SIG-M5 treated with dmso at 0.1 percent for 504 hours (cell line): ENCODE results near the gene FASTKD2.

Source experiments
- DNase-seq: peaks from one replicate; lab custom pipeline; 2025; ENCODE audit not compliant: unreplicated experiment; lab: John Stamatoyannopoulos, UW

FASTKD2 gene

GRCh38 chr2:206765242-206766056, at the start of gene FASTKD2, which contains the start of gene MDH1B:
FASTKD2 (plus strand) TSS chr2:206765606; CDS start chr2:206766694, 1,088 bp downstream.
MDH1B (minus strand) TSS chr2:206765328; CDS start chr2:206765271, 57 bp downstream.
- peak; percentile 90 for DNase-seq

DNA sequence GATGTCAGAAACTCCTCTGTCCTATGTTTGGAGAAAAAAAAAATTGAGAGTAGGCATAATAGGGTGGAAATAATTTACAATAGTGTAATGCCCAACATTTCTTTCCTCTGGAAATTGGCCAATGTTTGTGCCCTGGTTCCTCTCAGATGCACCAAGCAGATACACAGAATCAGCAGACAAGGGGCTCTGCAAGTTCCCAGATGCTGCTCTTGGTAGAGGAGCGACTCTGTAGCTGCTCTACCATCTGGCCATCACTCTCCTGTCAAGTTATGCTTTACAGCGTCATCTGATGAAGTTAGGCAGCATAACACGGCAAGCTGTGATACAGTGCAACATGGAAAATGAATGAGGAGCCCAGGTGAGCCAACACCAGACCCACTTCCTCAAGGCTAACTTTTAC, 48.8 kb upstream of the FASTKD2 start:
- no peak for DNase-seq

DNA sequence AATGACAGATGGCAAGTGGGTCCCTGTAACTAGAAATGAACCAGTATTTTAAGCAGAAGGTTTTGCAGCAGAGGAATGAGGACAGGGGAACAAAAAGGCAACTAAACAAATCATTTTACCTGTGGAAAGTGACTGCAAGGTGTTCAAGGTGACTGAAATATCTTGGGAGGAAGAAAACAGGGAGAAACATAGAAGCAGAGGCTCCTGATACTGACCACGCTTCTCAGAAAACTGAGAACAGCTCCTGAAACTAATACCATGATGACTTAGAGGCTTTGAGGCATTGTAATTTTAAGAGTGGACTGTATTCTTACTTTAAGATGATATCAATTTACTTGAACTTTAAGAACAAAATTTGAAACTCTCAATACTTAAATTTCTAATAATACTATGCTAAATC, 47.1 kb upstream of the FASTKD2 start, which contains the start of gene DYTN:
Gene DYTN (minus strand): TSS at position 101 of the 400 bp plus-strand sequence. CDS start 117 bp downstream, outside the sequence.
- DNase-seq: no peak

DNA sequence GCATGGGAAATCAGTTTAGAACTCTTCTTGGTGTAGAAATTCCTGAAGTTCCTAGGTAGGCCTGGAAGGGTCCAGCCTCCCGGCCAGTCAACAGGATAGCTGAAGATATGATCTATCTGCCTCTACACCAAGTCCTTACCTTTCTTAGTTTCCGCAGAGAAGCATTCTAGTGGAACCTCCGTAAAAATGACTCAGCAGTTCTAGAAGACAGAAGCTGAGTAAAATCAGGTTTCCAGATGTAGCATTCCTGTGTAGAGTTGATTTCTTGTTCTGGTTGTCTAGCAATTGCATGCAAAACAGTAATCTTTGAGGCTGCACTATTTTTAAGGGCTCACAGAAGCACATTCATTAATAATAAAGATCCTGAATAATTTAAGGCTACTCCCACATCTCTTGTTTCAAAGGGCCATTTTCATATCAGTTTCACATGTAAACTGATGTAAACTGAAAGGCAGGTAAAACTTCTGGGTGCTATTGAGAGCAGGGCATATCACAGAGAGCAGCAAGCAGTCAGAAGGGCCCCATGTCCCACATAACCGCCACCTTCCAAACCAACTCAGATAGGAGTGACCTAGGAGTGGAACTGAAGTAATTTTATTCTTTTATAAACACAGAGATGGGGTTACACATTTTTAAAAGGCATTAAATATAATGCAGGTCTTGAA, 44.0 kb upstream of the FASTKD2 start:
- no peak for DNase-seq

GRCh38 chr2:206723288-206723687, 42.1 kb upstream of the FASTKD2 start:
- no peak for DNase-seq

DNA sequence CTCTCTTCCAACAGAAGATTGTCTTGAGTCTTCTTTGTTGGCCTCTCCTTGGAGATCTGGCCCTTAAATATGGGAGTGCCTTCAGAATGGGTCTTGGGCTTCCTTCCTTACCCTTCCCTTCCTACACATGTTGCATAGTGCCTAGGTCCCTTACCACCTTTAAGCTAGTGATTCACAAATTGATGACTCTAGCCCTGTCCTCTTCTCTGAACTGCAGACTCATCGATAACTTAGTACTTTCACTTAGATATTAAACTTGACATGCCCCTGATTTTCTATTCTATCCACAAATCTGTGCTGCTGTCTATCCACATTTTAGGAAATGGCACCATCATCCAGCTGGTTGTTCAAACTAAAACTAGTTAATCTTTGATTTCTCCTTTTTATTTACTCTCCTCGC, 38.1 kb upstream of the FASTKD2 start:
- no peak for DNase-seq

- DNase-seq: peak; percentile 3
These were observed 36.9 kb upstream of the FASTKD2 start for GRCh38 chr2:206728277-206729199.

- no peak for DNase-seq
These were observed 32.1 kb upstream of the FASTKD2 start for GRCh38 chr2:206733341-206733740.

- DNase-seq: no peak
These were observed 28.5 kb upstream of the FASTKD2 start for GRCh38 chr2:206736935-206737334.

DNA sequence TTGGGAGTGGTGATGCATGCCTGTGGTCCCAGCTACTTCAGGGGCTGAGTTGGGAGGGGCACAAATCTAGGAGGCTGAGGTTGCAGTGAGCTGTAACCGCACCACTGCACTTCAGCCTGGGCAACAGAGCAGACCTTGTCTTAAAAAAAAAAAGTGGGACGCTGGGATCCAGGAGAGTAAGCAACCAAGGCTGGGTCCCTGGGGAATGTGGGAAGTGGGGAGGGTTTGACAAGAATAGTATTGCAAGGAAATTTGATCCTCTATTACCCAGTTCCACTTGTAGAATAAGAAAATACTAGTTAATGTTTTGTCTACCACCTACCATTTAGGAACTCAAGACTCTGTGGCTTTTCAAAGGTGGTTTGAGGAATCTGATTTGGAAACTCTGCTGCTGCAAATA, 26.1 kb upstream of the FASTKD2 start:
- DNase-seq: no peak

DNA sequence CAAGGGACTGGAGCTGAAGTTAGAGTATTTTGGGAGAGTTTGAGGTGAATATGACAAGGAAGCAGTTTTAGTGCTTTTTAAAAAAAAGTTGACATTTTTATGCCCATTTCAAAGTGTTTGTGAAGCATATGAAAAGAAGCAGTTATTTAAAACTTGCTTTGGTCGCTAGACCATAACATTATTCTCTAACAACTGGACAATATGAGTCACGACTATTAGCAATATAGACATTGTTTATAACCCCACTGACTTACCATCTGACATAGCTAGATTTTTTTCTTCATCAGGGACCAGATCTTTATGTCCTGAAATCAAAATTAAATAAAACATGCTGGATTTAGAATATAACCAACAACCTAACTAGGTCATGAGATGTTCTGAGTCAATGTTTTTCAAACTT, 24.6 kb upstream of the FASTKD2 start:
- DNase-seq: no peak

DNA sequence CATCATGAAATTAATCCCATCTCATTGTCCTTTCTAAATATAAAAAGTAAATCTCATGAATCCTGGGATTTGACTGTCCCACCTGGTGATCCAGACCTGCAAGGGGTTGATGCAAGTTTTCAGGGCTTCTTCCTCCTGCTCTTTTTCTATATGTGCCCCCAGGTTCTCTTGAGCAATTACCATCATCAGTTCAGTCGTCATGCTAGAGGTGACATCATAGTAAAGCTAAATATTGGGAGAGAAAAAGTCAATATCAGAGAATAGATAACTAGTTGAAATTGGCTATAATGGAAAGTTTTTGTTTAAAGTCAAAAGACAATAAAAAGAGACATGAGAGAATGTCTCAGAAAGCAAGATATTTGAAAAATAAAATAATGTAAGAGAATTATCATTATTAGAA, 8.6 kb upstream of the FASTKD2 start:
- DNase-seq: no peak

DNA sequence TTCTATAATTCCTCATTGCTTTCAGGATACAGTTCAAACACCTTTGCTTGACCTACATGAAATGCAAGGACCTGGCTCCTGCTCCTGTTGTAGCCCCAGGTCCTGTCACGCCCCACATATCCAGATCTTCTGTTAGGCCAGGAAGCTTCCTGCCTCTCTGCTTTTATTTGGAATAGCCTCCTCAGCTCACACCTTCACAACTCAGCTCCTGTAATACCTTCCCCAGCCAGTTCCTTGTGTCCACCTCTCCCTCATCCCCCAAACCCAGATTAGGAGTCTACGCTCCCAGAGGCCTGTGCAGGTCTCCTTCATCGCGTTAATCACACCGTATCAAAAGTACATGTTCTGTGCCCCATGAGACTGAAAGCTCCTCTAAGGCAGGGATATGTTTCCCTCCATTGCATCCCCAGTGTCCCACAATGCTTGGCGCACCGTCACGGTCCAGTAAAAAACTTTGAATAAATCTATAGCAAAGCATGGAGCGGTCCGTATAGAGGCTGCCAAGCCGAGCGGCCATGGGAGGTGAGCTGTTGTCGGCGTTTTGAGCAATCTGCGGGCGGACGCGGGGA, 649 bp upstream of the FASTKD2 start:
- peak; percentile 56 for DNase-seq

GRCh38 chr2:206766057-206766930, 888 bp downstream of the FASTKD2 start:
- no peak for DNase-seq

DNA sequence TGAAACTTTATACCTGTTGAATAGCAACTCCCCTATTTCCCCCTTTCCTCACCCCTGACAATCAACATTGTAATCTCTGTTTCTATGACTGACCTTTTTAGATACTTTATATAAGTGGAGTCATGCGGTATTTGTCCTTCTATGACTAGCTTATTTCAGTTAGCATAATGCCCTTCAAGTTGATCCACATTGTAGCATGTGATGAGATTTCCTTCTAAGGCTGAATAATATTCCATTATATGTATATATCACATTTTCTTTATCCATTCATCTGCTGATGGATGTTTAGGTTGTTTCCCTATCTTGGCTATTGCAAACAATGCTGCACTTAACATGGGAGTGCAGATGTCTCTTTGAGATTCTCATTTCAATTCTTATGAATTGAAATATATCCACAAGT, 9.5 kb downstream of the FASTKD2 start:
- no peak for DNase-seq

- no peak for DNase-seq
These were observed 11.0 kb downstream of the FASTKD2 start for GRCh38 chr2:206776432-206776831.

DNA sequence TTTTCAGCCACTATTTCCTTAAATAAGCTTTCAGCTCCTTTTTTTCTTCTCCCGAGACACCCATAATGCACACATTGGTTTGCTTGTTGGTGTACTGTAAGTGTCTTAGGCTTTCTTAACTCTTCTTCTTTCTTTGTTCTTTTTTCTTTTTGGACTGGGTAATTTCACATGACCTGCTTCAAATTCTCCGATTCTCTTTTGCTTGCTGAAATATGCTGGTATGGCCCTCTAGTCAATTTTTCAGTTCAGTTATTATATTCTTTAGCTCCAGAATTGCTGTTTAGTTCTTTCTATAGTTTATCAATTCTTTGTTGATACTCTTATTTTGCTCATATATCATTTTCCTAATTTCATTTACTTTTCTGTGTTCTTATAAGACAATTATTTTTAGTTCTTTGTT, 15.3 kb downstream of the FASTKD2 start:
- no peak for DNase-seq

- DNase-seq: peak; percentile 33
These were observed 18.3 kb downstream of the FASTKD2 start for GRCh38 chr2:206783718-206784117.

DNA sequence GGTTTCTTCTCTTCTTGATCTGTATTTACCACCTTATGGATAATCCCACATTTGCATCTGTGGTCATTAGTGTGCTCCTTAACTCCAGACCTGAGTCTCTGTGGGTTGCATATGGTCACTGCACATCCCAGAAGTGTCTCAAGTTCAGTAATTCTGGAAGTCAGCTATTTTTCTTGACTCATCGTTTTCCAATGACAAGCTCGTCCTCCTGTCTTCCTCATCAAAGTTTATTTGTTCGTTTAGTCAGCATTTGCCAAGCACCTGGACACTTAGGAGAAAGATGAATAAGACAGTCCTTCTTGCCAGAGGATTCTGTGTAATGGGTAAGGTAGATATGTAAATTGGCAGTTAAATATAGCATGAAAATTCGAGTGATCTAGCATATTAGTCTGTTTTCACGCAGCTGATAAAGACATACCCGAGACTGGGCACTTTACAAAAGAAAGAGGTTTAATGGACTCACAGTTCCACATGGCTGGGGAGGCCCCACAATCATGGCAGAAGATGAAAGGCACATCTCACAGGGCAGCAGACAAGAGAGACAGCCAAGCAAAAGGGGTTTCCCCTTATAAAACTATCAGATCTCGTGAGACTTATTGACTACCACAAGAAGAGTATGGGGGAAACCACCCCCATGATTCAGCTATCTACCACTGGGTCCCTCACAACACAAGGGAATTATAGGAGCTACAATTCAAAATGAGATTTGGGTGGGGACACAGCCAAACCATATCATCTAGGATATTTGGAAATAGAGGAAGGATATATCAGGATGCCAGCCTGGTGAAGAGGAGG, 19.4 kb downstream of the FASTKD2 start:
- no peak for DNase-seq
